ENCODE data around the gene TBC1D24. TPM values are rescaled to one million over a fixed set of nuclear protein-coding genes. Genes with fewer than 3 reads are reported as not detected.

The TBC1D24 gene
- total and polyA plus RNA-seq, 2 experiments from 2014 or later, result 5.4 to 21.0 TPM

GRCh38 chr16:2497695-2498484 lies 23.0 kb downstream of the TBC1D24 start:
- Mint-ChIP-seq H3K4me3 (no peak overlapping the region), H3K4me1 (peaks cover 5% of the 10 kb centered on the region)

DNA sequence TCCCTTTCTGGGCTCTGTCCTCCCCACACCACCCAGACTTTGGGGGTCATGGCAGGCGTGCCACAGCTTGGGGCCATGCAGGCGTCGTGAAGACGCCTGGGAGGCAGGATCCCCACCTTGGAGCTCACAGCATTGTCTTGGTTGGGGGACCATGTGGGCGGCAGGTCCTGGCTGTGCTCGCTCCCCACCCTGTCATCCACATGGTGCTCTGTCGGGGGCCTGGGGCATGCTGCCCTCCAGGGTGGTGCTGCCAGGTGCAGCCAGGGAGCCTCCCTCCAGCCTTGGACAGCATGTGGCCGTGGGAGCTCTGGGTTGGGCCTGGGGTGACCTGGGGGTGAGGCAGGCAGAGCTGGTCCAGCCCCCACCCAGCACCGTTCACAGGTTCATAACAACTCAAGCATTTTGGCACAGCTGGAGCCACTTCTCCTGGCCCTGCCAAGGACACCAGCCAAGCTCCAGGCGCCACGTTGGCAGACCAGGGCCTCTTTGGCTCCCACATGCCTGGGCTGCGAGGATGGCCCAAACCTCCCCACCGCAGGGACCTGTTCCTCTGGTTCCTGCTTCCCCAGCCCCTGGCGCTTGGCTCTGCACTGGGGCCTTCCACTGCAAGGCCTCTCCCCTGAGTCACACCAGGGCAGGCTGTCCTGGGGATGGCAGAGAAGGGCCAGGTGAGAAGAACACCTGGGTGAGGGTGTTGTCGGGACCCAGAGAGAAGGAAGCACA lies 23.8 kb downstream of the TBC1D24 start:
- Histone ChIP-seq H3K79me2 (replicated peaks; ENCODE audit: insufficient read depth) (no peaks in the 10 kb centered on the region), H3K4me1 (ENCODE audit: insufficient read depth) (peaks cover 7% of the 10 kb centered on the region; the same call in 1 of the 2 replicates), H3K9me2 (ENCODE audit: insufficient read depth) (no peaks in the 10 kb centered on the region), H4K20me1 (replicated peaks; ENCODE audit: insufficient read depth) (no peaks in the 10 kb centered on the region; the same call in 1 of the 2 replicates), H3K27me3 (ENCODE audit: insufficient read depth) (no peaks in the 10 kb centered on the region), H2AFZ (no peak overlapping the region), H3K4me2 (no peak overlapping the region), H3K4me3 (no peak overlapping the region), H3F3A (replicated peaks; ENCODE audit: low read depth) (no peaks in the 10 kb centered on the region), H3K27ac (ENCODE audit: low read depth) (no peak overlapping the region), H3K36me3 (ENCODE audit: insufficient read depth) (no peaks in the 10 kb centered on the region)
- TF ChIP-seq, protein P1, sequence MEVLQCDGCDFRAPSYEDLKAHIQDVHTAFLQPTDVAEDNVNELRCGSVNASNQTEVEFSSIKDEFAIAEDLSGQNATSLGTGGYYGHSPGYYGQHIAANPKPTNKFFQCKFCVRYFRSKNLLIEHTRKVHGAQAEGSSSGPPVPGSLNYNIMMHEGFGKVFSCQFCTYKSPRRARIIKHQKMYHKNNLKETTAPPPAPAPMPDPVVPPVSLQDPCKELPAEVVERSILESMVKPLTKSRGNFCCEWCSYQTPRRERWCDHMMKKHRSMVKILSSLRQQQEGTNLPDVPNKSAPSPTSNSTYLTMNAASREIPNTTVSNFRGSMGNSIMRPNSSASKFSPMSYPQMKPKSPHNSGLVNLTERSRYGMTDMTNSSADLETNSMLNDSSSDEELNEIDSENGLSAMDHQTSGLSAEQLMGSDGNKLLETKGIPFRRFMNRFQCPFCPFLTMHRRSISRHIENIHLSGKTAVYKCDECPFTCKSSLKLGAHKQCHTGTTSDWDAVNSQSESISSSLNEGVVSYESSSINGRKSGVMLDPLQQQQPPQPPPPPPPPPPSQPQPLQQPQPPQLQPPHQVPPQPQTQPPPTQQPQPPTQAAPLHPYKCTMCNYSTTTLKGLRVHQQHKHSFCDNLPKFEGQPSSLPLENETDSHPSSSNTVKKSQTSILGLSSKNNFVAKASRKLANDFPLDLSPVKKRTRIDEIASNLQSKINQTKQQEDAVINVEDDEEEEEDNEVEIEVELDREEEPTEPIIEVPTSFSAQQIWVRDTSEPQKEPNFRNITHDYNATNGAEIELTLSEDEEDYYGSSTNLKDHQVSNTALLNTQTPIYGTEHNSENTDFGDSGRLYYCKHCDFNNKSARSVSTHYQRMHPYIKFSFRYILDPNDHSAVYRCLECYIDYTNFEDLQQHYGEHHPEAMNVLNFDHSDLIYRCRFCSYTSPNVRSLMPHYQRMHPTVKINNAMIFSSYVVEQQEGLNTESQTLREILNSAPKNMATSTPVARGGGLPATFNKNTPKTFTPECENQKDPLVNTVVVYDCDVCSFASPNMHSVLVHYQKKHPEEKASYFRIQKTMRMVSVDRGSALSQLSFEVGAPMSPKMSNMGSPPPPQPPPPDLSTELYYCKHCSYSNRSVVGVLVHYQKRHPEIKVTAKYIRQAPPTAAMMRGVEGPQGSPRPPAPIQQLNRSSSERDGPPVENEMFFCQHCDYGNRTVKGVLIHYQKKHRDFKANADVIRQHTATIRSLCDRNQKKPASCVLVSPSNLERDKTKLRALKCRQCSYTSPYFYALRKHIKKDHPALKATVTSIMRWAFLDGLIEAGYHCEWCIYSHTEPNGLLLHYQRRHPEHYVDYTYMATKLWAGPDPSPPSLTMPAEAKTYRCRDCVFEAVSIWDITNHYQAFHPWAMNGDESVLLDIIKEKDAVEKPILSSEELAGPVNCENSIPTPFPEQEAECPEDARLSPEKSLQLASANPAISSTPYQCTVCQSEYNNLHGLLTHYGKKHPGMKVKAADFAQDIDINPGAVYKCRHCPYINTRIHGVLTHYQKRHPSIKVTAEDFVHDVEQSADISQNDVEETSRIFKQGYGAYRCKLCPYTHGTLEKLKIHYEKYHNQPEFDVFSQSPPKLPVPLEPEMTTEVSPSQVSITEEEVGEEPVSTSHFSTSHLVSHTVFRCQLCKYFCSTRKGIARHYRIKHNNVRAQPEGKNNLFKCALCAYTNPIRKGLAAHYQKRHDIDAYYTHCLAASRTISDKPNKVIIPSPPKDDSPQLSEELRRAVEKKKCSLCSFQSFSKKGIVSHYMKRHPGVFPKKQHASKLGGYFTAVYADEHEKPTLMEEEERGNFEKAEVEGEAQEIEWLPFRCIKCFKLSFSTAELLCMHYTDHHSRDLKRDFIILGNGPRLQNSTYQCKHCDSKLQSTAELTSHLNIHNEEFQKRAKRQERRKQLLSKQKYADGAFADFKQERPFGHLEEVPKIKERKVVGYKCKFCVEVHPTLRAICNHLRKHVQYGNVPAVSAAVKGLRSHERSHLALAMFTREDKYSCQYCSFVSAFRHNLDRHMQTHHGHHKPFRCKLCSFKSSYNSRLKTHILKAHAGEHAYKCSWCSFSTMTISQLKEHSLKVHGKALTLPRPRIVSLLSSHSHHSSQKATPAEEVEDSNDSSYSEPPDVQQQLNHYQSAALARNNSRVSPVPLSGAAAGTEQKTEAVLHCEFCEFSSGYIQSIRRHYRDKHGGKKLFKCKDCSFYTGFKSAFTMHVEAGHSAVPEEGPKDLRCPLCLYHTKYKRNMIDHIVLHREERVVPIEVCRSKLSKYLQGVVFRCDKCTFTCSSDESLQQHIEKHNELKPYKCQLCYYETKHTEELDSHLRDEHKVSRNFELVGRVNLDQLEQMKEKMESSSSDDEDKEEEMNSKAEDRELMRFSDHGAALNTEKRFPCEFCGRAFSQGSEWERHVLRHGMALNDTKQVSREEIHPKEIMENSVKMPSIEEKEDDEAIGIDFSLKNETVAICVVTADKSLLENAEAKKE (CRISPR knock-in tag; IDR thresholded peaks at IDR 0.05), result no peak
- no peak for TF ChIP-seq NANOG (IDR thresholded peaks at IDR 0.05; ENCODE audit: borderline replicate concordance)
- H3K4me1 Mint-ChIP-seq, result peaks cover 5% of the 10 kb centered on the region
- no peak overlapping the region for H3K4me3 Mint-ChIP-seq
- no peak overlapping the region for H3K27ac Mint-ChIP-seq
- H3K36me3 Mint-ChIP-seq (ENCODE audit: low read depth), result peaks cover 8% of the 10 kb centered on the region; the same call in 2 of the 3 replicates
- H3K27me3 Mint-ChIP-seq (ENCODE audit: insufficient read depth, low read depth, poor library complexity), result no peaks in the 10 kb centered on the region
- no peaks in the 10 kb centered on the region for H3K9me3 Mint-ChIP-seq
- DNase-seq (ENCODE audit: low spot score), result no peak
- no peak for ATAC-seq

More at GRCh38 chr16:2497695-2498484, 23.0 kb downstream of the TBC1D24 start:
- Histone ChIP-seq H3K27ac (ENCODE audit: low read depth) (no peak overlapping the region), H3K27me3 (ENCODE audit: insufficient read depth) (no peaks in the 10 kb centered on the region), H3K4me2 (no peak overlapping the region), H3K4me1 (ENCODE audit: insufficient read depth) (peaks cover 7% of the 10 kb centered on the region; the same call in 1 of the 2 replicates), H3K9me2 (ENCODE audit: insufficient read depth) (no peaks in the 10 kb centered on the region), H3F3A (replicated peaks; ENCODE audit: low read depth) (no peaks in the 10 kb centered on the region), H2AFZ (no peak overlapping the region), H3K36me3 (ENCODE audit: insufficient read depth) (no peaks in the 10 kb centered on the region), H4K20me1 (replicated peaks; ENCODE audit: insufficient read depth) (no peaks in the 10 kb centered on the region; the same call in 1 of the 2 replicates), H3K79me2 (replicated peaks; ENCODE audit: insufficient read depth) (no peaks in the 10 kb centered on the region), H3K4me3 (no peak overlapping the region)
- no peaks in the 10 kb centered on the region for H3K9me3 Mint-ChIP-seq
- DNase-seq (ENCODE audit: low spot score), result no peak
- no peaks in the 10 kb centered on the region for H3K27me3 Mint-ChIP-seq (ENCODE audit: insufficient read depth, low read depth, poor library complexity)
- H3K27ac Mint-ChIP-seq, result no peak overlapping the region
- no peak for ATAC-seq
- TF ChIP-seq ZNF331 (CRISPR knock-in tag; IDR thresholded peaks at IDR 0.05; ENCODE audit: low read depth) (no peak), EZH2 (IDR thresholded peaks at IDR 0.05; ENCODE audit: low read depth, unreplicated experiment) (no peak), JUNB (IDR thresholded peaks at IDR 0.05; ENCODE audit: unreplicated experiment) (no peak), ETS1 (IDR thresholded peaks at IDR 0.05) (no peak), EZH2phosphoT487 (IDR thresholded peaks at IDR 0.05; ENCODE audit: unreplicated experiment) (no peak), ZNF114 (CRISPR knock-in tag; IDR thresholded peaks at IDR 0.05) (no peak)
- H3K36me3 Mint-ChIP-seq (ENCODE audit: low read depth), result peaks cover 8% of the 10 kb centered on the region; the same call in 2 of the 3 replicates
